IMR-90 (cell line): Measurements from ENCODE around the gene TP73. TPM values are rescaled to one million over a fixed set of nuclear protein-coding genes. Genes with fewer than 3 reads are reported as not detected.

Experiments
- ATAC-seq: fragments of 200-7000 bp; cut with Tn5 transposase; 2 replicates; pipeline ENCODE4 v1.9.1; 2020; ENCODE audit warnings: low read depth, mild to moderate bottlenecking, moderate library complexity
- BruUV-seq: library from RNA; stranded (reverse); fragments of 400-500 nt; replicated peaks from 2 replicates; lab custom pipeline; 2021; lab: Mats Ljungman, UMichigan
- CTCF ChIA-PET: fragments of 300-600 bp; formaldehyde crosslinking; extraction: SDS; loops from one replicate; lab custom pipeline; 2021; ENCODE audit warnings: antibody characterized with exemption; lab: Yijun Ruan, JAX
- POLR2A ChIA-PET: fragments of 300-600 bp; sonication (Branson Sonifier 250); formaldehyde crosslinking; loops from one replicate; lab custom pipeline; 2022; ENCODE audit warnings: antibody characterized with exemption; ENCODE audit not compliant: unreplicated experiment; lab: Charles Lee
- DNase-seq: peaks from one replicate; pipeline ENCODE4 v3.0.0; 2013
- H2AFZ ChIP-seq: replicated peaks from 2 replicates; pipeline ENCODE3; 2013; ENCODE audit warnings: low read length, mild to moderate bottlenecking; ENCODE audit not compliant: poor library complexity
- H2AK5ac ChIP-seq: 2 replicates; pipeline ENCODE4 v1.6.1; 2013; ENCODE audit warnings: low read depth, low read length, inconsistent platforms
- H2AK9ac ChIP-seq: replicated peaks from 2 replicates; pipeline ENCODE3; 2013; ENCODE audit warnings: mild to moderate bottlenecking, low read depth, low read length, moderate library complexity; ENCODE audit not compliant: poor library complexity
- H2BK120ac ChIP-seq: 2 replicates; pipeline ENCODE4 v1.6.1; 2013; ENCODE audit warnings: low read depth, low read length, inconsistent platforms
- H2BK15ac ChIP-seq: 3 replicates; pipeline ENCODE4 v1.6.1; 2013; ENCODE audit warnings: low read depth, low read length, inconsistent platforms
- H2BK20ac ChIP-seq: 2 replicates; pipeline ENCODE4 v1.6.1; 2013; ENCODE audit warnings: low read depth, mild to moderate bottlenecking, inconsistent platforms, low read length, moderate library complexity
- H2BK5ac ChIP-seq: 2 replicates; pipeline ENCODE4 v1.6.1; 2013; ENCODE audit warnings: mild to moderate bottlenecking, low read depth, low read length, inconsistent platforms; ENCODE audit not compliant: poor library complexity, severe bottlenecking
- H3K14ac ChIP-seq: replicated peaks from 2 replicates; pipeline ENCODE4 v1.6.1; 2013; ENCODE audit warnings: low read depth, low read length, inconsistent platforms
- H3K18ac ChIP-seq: 2 replicates; pipeline ENCODE4 v1.6.1; 2013; ENCODE audit warnings: low read depth, low read length, control low read depth
- H3K23ac ChIP-seq: 2 replicates; pipeline ENCODE4 v1.6.1; 2013; ENCODE audit warnings: low read depth, low read length, inconsistent platforms
- H3K27ac ChIP-seq: 2 replicates; pipeline ENCODE4 v1.5.1; 2013; ENCODE audit warnings: mild to moderate bottlenecking, control low read depth, low read length; ENCODE audit not compliant: insufficient read depth
- H3K27me3 ChIP-seq: 2 replicates; pipeline ENCODE4 v1.6.1; 2013; ENCODE audit warnings: low read length; ENCODE audit not compliant: control insufficient read depth, insufficient read depth
- H3K36me3 ChIP-seq: 2 replicates; pipeline ENCODE4 v1.6.1; 2013; ENCODE audit warnings: low read length, mixed read lengths; ENCODE audit not compliant: control insufficient read depth, insufficient read depth
- H3K4ac ChIP-seq: 2 replicates; pipeline ENCODE4 v1.6.1; 2013; ENCODE audit warnings: low read depth, low read length, inconsistent platforms
- H3K4me1 ChIP-seq: 2 replicates; pipeline ENCODE4 v1.6.1; 2013; ENCODE audit warnings: low read length, mixed read lengths; ENCODE audit not compliant: control insufficient read depth, insufficient read depth
- H3K4me2 ChIP-seq: 2 replicates; pipeline ENCODE4 v1.6.1; 2013; ENCODE audit warnings: low read depth, mild to moderate bottlenecking, control low read depth, low read length, moderate library complexity
- H3K4me3 ChIP-seq: 2 replicates; pipeline ENCODE4 v1.5.1; 2013; ENCODE audit warnings: low read depth, mild to moderate bottlenecking, control low read depth, low read length, moderate library complexity; ENCODE audit not compliant: insufficient read depth
- H3K56ac ChIP-seq: 2 replicates; pipeline ENCODE4 v1.6.1; 2013; ENCODE audit warnings: low read length, inconsistent platforms; ENCODE audit not compliant: insufficient read depth; ENCODE audit errors: extremely low read depth
- H3K79me1 ChIP-seq, 2 experiments: 2 replicates each; pipeline ENCODE4 v1.6.1; 2013; ENCODE audit warnings: low read length in 2 of 2, inconsistent platforms in 1 of 2, low read depth in 1 of 2
- H3K9ac ChIP-seq: 2 replicates; pipeline ENCODE4 v1.6.1; 2013; ENCODE audit warnings: low read depth, low read length, control low read depth
- H3K9me1 ChIP-seq: 2 replicates; pipeline ENCODE4 v1.6.1; 2013; ENCODE audit warnings: low read length, inconsistent platforms; ENCODE audit not compliant: insufficient read depth
- H3K9me3 ChIP-seq: 2 replicates; pipeline ENCODE4 v1.6.1; 2013; ENCODE audit warnings: low read length; ENCODE audit not compliant: control insufficient read depth, insufficient read depth
- H4K20me1 ChIP-seq: 2 replicates; pipeline ENCODE4 v1.6.1; 2013; ENCODE audit warnings: low read length, inconsistent platforms; ENCODE audit not compliant: insufficient read depth
- H4K5ac ChIP-seq: 2 replicates; pipeline ENCODE4 v1.6.1; 2013; ENCODE audit warnings: mild to moderate bottlenecking, low read depth, low read length, control low read depth
- H4K8ac ChIP-seq, 2 experiments: 2 replicates each; pipeline ENCODE4 v1.6.1; 2013; ENCODE audit warnings: low read depth in 2 of 2, low read length in 2 of 2, control low read depth in 1 of 2, inconsistent platforms in 1 of 2
- H4K91ac ChIP-seq: 2 replicates; pipeline ENCODE4 v1.6.1; 2013; ENCODE audit warnings: low read depth, low read length, inconsistent platforms; ENCODE audit not compliant: insufficient read depth
- CEBPB ChIP-seq: IDR thresholded peaks from 2 replicates; pipeline ENCODE4 v1.6.1; 2012; ENCODE audit warnings: low read depth, low read length, improper control_type of control experiment
- FOS ChIP-seq: fragments of 150-350 bp; IDR thresholded peaks from 2 replicates; pipeline ENCODE4 v1.6.1; 2016; ENCODE audit warnings: low read depth, low read length
- MAFK ChIP-seq: IDR thresholded peaks from 2 replicates; pipeline ENCODE4 v1.6.1; 2012; ENCODE audit warnings: low read depth, low read length, improper control_type of control experiment
- MXI1 ChIP-seq: IDR thresholded peaks from 2 replicates; pipeline ENCODE4 v1.6.1; 2012; ENCODE audit warnings: low read depth, mild to moderate bottlenecking, low read length, moderate library complexity, borderline replicate concordance
- WGBS, 2 experiments: methylation state at CpG; one replicate each; pipeline versions ENCODE4 v1.1.5 to v1.1.7; 2013; ENCODE audit warnings: missing lambda C conversion rate in 2 of 2; ENCODE audit not compliant: insufficient read length in 1 of 2; ENCODE audit errors: extremely low coverage in 2 of 2; 5-methylcytosine and 5-hydroxymethylcytosine counted together
- dilution Hi-C: fragments of 300-500 bp; cut with HindIII; formaldehyde crosslinking; loops from one replicate; pipeline ENCODE4 v1.14.3; 2018; ENCODE audit warnings: low sequenced_read_pairs; ENCODE audit not compliant: unreplicated experiment
- in situ Hi-C: fragments of 300-500 bp; cut with MboI; formaldehyde crosslinking; loops from 3 replicates; pipeline ENCODE4 v1.14.3; 2019; ENCODE audit warnings: low sequenced_read_pairs, inconsistent platforms, mixed read lengths
- intact Hi-C: fragments of 100-400 bp; cut with micrococcal nuclease; formaldehyde crosslinking; loops from 2 replicates; pipeline ENCODE4 v1.10.0; 2022
- polyA plus RNA-seq, 3 experiments: library from polyadenylated mRNA; depleted of rRNA; stranded (reverse); fragments of >200 nt; gene quantifications; 2 replicates each; pipeline ENCODE4 v1.2.3, GENCODE V29; 2012; ENCODE audit warnings: low replicate concordance in 1 of 3
- total RNA-seq: library from RNA; depleted of rRNA; stranded (reverse); fragments of >200 nt; gene quantifications from 2 replicates; pipeline ENCODE4 v1.2.3, GENCODE V29; 2012
- TF ChIP-seq, protein P1 (sequence below): fragments of 150-350 bp; IDR thresholded peaks from 2 replicates; pipeline ENCODE4 v1.6.1; 2017; ENCODE audit warnings: mild to moderate bottlenecking, antibody characterized with exemption, low read length, low read depth

Gene TP73
- total and polyA plus RNA-seq, 2 of the 4 experiments (the other 2 are of a cell fraction), result not detected

DNA sequence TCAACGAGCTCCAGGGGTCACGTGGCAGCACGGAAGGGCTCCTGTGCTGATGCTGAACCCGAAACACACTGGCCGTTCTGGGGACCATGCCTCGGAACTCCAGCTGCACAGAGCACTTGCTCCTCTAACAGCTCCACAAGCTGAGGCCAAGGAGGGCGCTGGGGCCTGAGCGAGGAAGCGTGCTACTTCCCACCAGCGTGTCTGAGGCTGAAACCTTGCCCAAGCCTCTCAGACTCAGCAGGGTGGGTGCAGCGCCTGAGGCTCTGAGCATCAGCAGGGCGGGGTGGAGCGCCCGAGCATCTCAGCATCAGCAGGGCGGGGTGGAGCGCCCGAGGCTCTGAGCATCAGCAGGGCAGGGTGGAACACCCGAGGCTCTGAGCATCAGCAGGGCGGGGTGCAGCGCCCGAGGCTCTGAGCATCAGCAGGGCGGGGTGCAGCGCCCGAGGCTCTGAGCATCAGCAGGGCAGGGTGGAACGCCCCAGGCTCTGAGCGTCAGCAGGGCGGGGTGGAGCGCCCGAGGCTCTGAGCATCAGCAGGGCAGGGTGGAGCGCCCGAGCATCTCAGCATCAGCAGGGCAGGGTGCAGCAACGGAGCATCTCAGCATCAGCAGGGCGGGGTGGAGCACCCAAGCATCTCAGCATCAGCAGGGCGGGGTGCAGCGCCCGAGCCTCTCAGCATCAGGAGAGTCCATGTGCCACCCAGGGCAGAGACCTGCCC, 12.0 kb upstream of the TP73 start:
- Histone ChIP-seq H4K20me1 (no peaks in the 10 kb centered on the region), H2AFZ (no peak overlapping the region), H3K9me3 (no peaks in the 10 kb centered on the region), H4K91ac (no peak overlapping the region), H3K18ac (no peak overlapping the region), H2BK15ac (no peak overlapping the region), H4K8ac (no peak overlapping the region), H3K4ac (no peak overlapping the region), H2BK5ac (no peak overlapping the region), H3K9me1 (0 out of 2 replicates have a peak, but pooled peaks cover 3% of the 10 kb centered on the region), H4K5ac (no peak overlapping the region), H3K79me1 (peaks cover 0 to 5% of the 10 kb centered on the region in 2 experiments; a peak in 1 of 4 replicates), H3K4me1 (no peaks in the 10 kb centered on the region), H3K14ac (no peak overlapping the region), H3K36me3 (peaks cover 41% of the 10 kb centered on the region), H2BK120ac (no peak overlapping the region), H3K27me3 (no peaks in the 10 kb centered on the region), H3K56ac (no peak overlapping the region), H2AK5ac (no peak overlapping the region), H2AK9ac (no peak overlapping the region), H3K23ac (no peak overlapping the region), H3K9ac (no peak overlapping the region), H2BK20ac (no peak overlapping the region), H3K4me2 (no peak overlapping the region), H3K4me3 (no peak overlapping the region), H3K27ac (no peak overlapping the region)
- WGBS, 2 experiments, result 91% methylated on average over 18 of the region's 36 CpGs; no CpG with 5 or more reads in 1 of the 2 experiments
- CTCF ChIA-PET, result no interaction called here
- intact Hi-C loops, result no loop called here
- TF ChIP-seq FOS (no peak), MAFK (no peak), MXI1 (no peak), CEBPB (no peak)
- TF ChIP-seq, protein P1, sequence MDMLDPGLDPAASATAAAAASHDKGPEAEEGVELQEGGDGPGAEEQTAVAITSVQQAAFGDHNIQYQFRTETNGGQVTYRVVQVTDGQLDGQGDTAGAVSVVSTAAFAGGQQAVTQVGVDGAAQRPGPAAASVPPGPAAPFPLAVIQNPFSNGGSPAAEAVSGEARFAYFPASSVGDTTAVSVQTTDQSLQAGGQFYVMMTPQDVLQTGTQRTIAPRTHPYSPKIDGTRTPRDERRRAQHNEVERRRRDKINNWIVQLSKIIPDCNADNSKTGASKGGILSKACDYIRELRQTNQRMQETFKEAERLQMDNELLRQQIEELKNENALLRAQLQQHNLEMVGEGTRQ, result no peak
- DNase-seq (no peak), ATAC-seq (no peak)
- in situ Hi-C loops, result no loop called here
- no TSS peak for BruUV-seq
- dilution Hi-C loops, result no loop called here
- POLR2A ChIA-PET, result no interaction called here
